ENCODE data around the gene CFAP20. TPM values are rescaled to one million over a fixed set of nuclear protein-coding genes. Genes with fewer than 3 reads are reported as not detected.

Gene CFAP20
- total RNA-seq, 1 donor from 2014 or later, result 41.7 TPM

DNA sequence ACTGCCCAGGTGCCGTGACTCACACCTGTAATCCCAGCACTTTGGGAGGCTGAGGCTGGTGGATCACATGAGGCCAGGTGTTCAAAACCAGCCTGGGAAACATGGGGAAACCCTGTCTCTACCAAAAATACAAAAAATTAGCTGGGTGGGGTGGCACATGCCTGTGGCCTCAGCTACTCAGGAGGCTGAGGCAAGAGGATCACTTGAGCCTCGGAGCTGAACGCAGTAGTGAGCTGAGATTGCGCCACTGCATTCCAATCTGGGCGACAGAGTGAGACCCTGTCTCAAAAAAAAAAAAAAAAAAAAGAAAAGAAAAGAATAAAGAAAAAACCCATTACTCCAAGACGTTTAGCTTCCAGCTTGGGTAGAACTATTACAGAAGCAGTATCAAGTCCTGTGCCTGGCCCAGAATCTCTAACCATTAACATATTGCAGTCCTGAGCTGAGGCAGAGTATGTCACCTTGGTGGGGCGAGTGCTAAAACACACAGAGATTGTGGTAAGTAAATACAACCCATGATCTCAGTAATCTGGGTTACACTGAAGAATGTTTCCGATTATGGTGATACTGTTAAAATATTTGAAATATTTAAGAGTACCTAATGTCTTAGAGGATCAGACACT is 23.2 kb upstream of the CFAP20 start:
- Mint-ChIP-seq H3K4me3 (no peak overlapping the region), H3K27ac (no peak overlapping the region), H3K27me3 (no peaks in the 10 kb centered on the region), H3K36me3 (no peaks in the 10 kb centered on the region), H3K4me1 (ENCODE audit: unreplicated experiment) (no peaks in the 10 kb centered on the region), H3K9me3 (no peaks in the 10 kb centered on the region)
- DNase-seq (ENCODE audit: extremely low spot score, unreplicated experiment), result peak; percentile 8
- TF ChIP-seq, protein P1, sequence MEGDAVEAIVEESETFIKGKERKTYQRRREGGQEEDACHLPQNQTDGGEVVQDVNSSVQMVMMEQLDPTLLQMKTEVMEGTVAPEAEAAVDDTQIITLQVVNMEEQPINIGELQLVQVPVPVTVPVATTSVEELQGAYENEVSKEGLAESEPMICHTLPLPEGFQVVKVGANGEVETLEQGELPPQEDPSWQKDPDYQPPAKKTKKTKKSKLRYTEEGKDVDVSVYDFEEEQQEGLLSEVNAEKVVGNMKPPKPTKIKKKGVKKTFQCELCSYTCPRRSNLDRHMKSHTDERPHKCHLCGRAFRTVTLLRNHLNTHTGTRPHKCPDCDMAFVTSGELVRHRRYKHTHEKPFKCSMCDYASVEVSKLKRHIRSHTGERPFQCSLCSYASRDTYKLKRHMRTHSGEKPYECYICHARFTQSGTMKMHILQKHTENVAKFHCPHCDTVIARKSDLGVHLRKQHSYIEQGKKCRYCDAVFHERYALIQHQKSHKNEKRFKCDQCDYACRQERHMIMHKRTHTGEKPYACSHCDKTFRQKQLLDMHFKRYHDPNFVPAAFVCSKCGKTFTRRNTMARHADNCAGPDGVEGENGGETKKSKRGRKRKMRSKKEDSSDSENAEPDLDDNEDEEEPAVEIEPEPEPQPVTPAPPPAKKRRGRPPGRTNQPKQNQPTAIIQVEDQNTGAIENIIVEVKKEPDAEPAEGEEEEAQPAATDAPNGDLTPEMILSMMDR (conservative IDR thresholded peaks at IDR 0.05), result no peak

DNA sequence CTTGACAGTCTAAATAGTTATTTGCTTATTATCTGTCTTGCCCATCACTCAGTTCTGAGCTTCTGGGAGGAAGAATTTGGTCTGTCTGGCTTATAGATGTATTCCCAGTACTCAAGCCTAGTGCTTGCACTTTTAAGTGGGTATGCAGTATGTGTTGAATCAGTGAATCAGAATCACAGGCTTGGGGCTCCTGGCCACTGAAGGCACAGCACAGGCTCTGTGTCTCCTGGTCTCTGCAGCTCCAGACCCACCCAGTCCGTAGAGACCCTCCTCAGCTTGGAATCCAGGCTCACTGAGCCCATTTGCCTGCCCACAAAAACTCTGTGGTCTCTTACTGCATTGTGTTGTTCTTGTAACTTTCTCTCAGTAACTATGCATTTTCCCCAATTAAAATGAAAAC is 19.3 kb upstream of the CFAP20 start:
- Mint-ChIP-seq H3K36me3 (no peaks in the 10 kb centered on the region), H3K4me3 (no peak overlapping the region), H3K27ac (no peak overlapping the region), H3K27me3 (peaks cover 11% of the 10 kb centered on the region), H3K9me3 (no peaks in the 10 kb centered on the region), H3K4me1 (ENCODE audit: unreplicated experiment) (no peaks in the 10 kb centered on the region)
- TF ChIP-seq, protein P1 (conservative IDR thresholded peaks at IDR 0.05), result no peak
- DNase-seq (ENCODE audit: extremely low spot score, unreplicated experiment), result no peak

DNA sequence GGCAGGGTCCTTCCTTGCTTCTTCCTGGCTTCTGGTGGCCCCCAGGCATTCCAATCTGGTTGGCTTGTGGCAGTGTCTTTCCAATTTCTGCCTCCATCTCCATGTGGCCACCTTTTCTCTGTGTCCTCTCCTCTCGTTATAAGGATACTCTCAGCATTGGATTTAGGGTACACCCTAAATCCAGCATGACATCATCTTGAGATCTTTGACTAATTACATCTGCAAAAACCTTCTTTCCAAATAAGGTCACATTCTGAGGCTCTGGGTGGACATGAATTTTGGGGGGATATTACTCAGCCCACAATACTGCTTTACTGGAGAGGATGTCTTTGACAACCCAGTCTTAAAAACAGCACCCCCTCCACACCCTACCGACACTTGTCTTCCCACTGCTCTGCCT is 18.9 kb upstream of the CFAP20 start:
- TF ChIP-seq, protein P1 (conservative IDR thresholded peaks at IDR 0.05), result no peak
- H3K4me1 Mint-ChIP-seq (ENCODE audit: unreplicated experiment), result no peaks in the 10 kb centered on the region
- no peak for DNase-seq (ENCODE audit: extremely low spot score, unreplicated experiment)
- H3K27ac Mint-ChIP-seq, result no peak overlapping the region
- no peaks in the 10 kb centered on the region for H3K36me3 Mint-ChIP-seq
- no peak overlapping the region for H3K4me3 Mint-ChIP-seq
- peaks cover 11% of the 10 kb centered on the region for H3K27me3 Mint-ChIP-seq
- H3K9me3 Mint-ChIP-seq, result no peaks in the 10 kb centered on the region

DNA sequence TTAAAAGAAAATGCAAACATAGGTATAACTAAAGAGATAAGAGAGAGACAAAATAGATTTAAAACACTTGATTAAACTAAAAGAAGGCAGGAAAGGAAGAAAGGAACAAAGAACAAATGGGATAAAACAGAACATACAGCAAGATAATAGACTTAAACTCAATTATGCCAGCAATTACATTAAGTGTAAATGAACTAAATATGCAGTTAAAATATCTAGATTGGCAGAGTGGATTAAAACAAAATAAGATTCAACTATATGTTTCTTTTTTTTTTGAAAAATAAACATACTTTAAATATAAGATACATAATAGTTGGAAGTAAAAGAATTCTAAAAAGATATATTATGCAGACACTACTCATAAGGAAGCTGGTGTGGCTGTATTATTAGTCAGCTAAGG is 9.7 kb upstream of the CFAP20 start:
- no peak for DNase-seq (ENCODE audit: extremely low spot score, unreplicated experiment)
- Mint-ChIP-seq H3K36me3 (no peaks in the 10 kb centered on the region), H3K9me3 (no peaks in the 10 kb centered on the region), H3K4me1 (ENCODE audit: unreplicated experiment) (no peaks in the 10 kb centered on the region), H3K27ac (no peak overlapping the region), H3K27me3 (no peaks in the 10 kb centered on the region), H3K4me3 (no peak overlapping the region)
- TF ChIP-seq, protein P1 (conservative IDR thresholded peaks at IDR 0.05), result no peak

DNA sequence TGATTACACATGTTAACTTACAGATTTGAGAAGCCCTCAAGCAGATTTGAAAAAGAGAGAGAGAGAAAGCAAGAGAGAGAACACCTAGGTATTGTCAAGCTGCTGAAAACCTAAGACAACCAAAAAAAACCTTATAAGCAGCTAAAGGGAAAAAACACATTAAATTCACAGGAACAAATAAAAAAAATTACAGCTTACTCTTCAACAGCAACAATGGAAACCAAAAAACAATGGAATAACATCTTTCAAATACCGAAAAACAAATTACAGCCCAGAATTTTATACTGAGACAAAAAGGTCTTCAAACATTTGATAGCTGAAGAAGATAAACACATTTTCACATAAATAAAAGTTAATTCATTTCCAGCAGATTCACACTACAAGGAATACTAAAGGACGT is 8.4 kb upstream of the CFAP20 start:
- TF ChIP-seq, protein P1 (conservative IDR thresholded peaks at IDR 0.05), result no peak
- H3K4me3 Mint-ChIP-seq, result no peak overlapping the region

DNA sequence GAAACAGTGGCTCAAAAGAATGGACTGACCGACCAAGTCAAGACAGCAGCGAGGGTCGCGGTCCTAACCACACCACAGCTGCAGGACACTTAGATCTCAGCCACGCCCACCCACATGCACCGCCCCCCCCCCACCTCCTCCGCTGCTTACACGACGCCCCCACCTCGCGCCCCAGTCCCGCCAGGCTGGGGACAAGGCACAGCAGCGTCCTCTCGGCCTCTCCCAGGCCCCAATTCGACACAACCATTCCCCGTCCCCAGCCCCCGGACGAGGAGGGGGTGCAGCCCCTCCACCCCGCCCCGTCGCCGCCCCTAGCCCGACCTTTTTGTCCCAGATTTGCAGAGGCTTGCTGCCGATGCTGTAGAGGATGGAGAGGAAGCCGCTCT is 477 bp downstream of the CFAP20 start:
- Mint-ChIP-seq H3K27me3 (peaks cover 5% of the 10 kb centered on the region), H3K4me3 (peak overlapping the region; percentile 89), H3K9me3 (peaks cover 6% of the 10 kb centered on the region), H3K4me1 (ENCODE audit: unreplicated experiment) (peaks cover 41% of the 10 kb centered on the region), H3K27ac (peak overlapping the region; percentile 83), H3K36me3 (peaks cover 5% of the 10 kb centered on the region)
- DNase-seq (ENCODE audit: extremely low spot score, unreplicated experiment), result no peak
- TF ChIP-seq, protein P1 (conservative IDR thresholded peaks at IDR 0.05), result no peak

More for the DNA sequence above, 8.4 kb upstream of the CFAP20 start:
- Mint-ChIP-seq H3K9me3 (no peaks in the 10 kb centered on the region), H3K27ac (no peak overlapping the region), H3K36me3 (no peaks in the 10 kb centered on the region), H3K4me1 (ENCODE audit: unreplicated experiment) (no peaks in the 10 kb centered on the region), H3K27me3 (no peaks in the 10 kb centered on the region)
- DNase-seq (ENCODE audit: extremely low spot score, unreplicated experiment), result no peak
